Neural cell (in vitro differentiated cells): Measurements from ENCODE around the gene EPOP.

Source experiments
- EP300 ChIP-seq: fragments of 450-650 bp; conservative IDR thresholded peaks from 2 replicates; pipeline ENCODE4 v1.6.1; 2014; ENCODE audit warnings: antibody characterized with exemption, mild to moderate bottlenecking, moderate library complexity; ENCODE audit not compliant: poor library complexity, severe bottlenecking
- EZH2 ChIP-seq: fragments of 200-600, 300-800 bp; shearing (Covaris generic), sonication (generic); IDR thresholded peaks from 2 replicates; pipeline ENCODE4 v1.6.1; 2014; ENCODE audit warnings: antibody characterized with exemption, low read length, borderline replicate concordance, mild to moderate bottlenecking; ENCODE audit not compliant: insufficient read depth, poor library complexity, severe bottlenecking
- MXI1 ChIP-seq: fragments of 450-650 bp; conservative IDR thresholded peaks from 2 replicates; pipeline ENCODE4 v1.6.1; 2014; ENCODE audit warnings: antibody characterized with exemption, mild to moderate bottlenecking; ENCODE audit not compliant: poor library complexity, severe bottlenecking
- POLR2AphosphoS5 ChIP-seq: IDR thresholded peaks from 2 replicates; pipeline ENCODE4 v1.6.1; 2012
- RAD21 ChIP-seq: fragments of 450-650 bp; conservative IDR thresholded peaks from 2 replicates; pipeline ENCODE4 v1.6.1; 2014; ENCODE audit warnings: antibody characterized with exemption, mild to moderate bottlenecking, moderate library complexity
- TAF1 ChIP-seq: IDR thresholded peaks from 2 replicates; pipeline ENCODE4 v1.6.1; 2012; ENCODE audit warnings: low read depth
- TF ChIP-seq, protein P1 (sequence below): fragments of 450-650 bp; IDR thresholded peaks from 2 replicates; pipeline ENCODE4 v1.5.1; 2014; ENCODE audit warnings: antibody characterized with exemption, mild to moderate bottlenecking, moderate library complexity; ENCODE audit not compliant: poor library complexity, severe bottlenecking
- TF ChIP-seq, protein P2 (sequence below): IDR thresholded peaks from 2 replicates; pipeline ENCODE4 v1.6.1; 2012; ENCODE audit warnings: borderline replicate concordance

DNA sequence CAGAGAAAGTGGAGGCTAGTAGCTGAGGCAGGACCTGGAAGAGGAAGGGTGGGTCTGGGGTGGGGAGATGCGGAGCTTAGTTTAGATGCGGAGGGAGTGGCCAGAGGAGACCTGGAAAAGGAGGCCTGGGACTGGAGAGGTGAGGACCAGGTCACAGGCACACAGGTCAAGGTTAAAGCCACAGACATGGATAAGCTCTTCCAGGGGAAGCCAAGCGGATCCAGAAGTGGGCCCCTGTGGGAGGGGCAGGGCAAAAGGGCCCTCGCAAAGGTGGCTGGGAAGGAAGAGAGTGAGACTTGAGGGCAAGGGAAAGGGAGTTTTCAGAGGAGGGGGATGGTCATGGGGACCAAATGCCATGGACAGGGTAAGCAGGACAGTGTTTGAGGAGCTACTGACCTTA is 16.4 kb upstream of the EPOP start:
- TF ChIP-seq, protein P1, sequence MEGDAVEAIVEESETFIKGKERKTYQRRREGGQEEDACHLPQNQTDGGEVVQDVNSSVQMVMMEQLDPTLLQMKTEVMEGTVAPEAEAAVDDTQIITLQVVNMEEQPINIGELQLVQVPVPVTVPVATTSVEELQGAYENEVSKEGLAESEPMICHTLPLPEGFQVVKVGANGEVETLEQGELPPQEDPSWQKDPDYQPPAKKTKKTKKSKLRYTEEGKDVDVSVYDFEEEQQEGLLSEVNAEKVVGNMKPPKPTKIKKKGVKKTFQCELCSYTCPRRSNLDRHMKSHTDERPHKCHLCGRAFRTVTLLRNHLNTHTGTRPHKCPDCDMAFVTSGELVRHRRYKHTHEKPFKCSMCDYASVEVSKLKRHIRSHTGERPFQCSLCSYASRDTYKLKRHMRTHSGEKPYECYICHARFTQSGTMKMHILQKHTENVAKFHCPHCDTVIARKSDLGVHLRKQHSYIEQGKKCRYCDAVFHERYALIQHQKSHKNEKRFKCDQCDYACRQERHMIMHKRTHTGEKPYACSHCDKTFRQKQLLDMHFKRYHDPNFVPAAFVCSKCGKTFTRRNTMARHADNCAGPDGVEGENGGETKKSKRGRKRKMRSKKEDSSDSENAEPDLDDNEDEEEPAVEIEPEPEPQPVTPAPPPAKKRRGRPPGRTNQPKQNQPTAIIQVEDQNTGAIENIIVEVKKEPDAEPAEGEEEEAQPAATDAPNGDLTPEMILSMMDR = no peak
- TF ChIP-seq POLR2AphosphoS5 (no peak), EP300 (no peak), MXI1 (no peak), RAD21 (no peak), EZH2 (no peak), TAF1 (no peak)
- TF ChIP-seq, protein P2, sequence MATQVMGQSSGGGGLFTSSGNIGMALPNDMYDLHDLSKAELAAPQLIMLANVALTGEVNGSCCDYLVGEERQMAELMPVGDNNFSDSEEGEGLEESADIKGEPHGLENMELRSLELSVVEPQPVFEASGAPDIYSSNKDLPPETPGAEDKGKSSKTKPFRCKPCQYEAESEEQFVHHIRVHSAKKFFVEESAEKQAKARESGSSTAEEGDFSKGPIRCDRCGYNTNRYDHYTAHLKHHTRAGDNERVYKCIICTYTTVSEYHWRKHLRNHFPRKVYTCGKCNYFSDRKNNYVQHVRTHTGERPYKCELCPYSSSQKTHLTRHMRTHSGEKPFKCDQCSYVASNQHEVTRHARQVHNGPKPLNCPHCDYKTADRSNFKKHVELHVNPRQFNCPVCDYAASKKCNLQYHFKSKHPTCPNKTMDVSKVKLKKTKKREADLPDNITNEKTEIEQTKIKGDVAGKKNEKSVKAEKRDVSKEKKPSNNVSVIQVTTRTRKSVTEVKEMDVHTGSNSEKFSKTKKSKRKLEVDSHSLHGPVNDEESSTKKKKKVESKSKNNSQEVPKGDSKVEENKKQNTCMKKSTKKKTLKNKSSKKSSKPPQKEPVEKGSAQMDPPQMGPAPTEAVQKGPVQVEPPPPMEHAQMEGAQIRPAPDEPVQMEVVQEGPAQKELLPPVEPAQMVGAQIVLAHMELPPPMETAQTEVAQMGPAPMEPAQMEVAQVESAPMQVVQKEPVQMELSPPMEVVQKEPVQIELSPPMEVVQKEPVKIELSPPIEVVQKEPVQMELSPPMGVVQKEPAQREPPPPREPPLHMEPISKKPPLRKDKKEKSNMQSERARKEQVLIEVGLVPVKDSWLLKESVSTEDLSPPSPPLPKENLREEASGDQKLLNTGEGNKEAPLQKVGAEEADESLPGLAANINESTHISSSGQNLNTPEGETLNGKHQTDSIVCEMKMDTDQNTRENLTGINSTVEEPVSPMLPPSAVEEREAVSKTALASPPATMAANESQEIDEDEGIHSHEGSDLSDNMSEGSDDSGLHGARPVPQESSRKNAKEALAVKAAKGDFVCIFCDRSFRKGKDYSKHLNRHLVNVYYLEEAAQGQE = no peak
